Suppressor macrophage (primary cell): ENCODE results near the gene PLK5.
"Not testable (repeated sequence)": the region's sequence is repeated elsewhere in the genome, so short reads cannot be mapped to it uniquely, and the experiment has no call there.

ENCODE experiments used
- DNase-seq, 4 experiments: peaks; one replicate each; pipeline ENCODE4 v3.0.0-alpha.2; 2020 to 2022
- total RNA-seq, 17 experiments: gene quantifications; one replicate each; lab custom pipeline; 2026; ENCODE audit warnings: mixed read lengths in 6 of 17, inconsistent platforms in 3 of 17; lab: John Stamatoyannopoulos, UW

The PLK5 gene
- 0 to 2.8 (median 0) reads per million in 17 experiments for total RNA-seq

- peak in 1 of 4 experiments; percentile 24 for DNase-seq
These were observed at the start of gene PLK5 for GRCh38 chr19:1523412-1524286. Gene PLK5 (plus strand): TSS chr19:1524077. CDS start chr19:1526997, 2,920 bp downstream.

DNA sequence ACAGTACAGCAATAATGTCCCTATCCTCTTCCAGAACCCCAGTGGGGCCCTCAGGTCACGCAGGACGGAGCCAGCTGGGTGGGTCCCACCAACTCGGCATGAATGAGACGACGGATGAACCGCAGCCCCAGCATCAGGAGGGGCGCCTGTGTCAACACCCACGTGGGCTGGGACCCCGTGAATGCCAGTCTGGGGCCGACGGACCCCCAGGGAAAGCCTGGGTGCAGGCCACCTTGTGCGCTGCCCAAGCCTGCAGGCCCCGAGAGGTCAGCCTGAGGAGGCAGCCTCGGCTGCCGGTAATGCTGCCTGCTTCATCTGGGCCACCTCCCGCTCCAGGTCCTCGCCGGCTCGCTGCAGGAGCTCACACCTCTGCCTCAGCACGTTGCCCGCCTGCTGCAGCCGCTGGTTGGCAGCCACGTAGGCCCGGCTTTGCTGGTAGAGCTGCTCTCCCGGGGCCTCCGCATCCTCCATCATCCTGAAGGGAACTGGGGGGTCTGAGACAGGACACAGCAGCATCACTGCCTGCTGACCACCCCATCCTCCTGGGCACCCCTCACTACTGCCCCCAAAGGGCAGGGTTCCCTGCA lies 49.0 kb upstream of the PLK5 start:
- no peak for DNase-seq

GRCh38 chr19:1475751-1476437 lies 48.0 kb upstream of the PLK5 start:
- DNase-seq, result no peak

GRCh38 chr19:1477056-1477455 lies 46.8 kb upstream of the PLK5 start:
- DNase-seq, result not testable (repeated sequence)

- DNase-seq, result peak; percentile 96 to 98 (median 97)
These were observed 44.8 kb upstream of the PLK5 start, which contains the start of gene C19orf25 for GRCh38 chr19:1478934-1479707. Gene C19orf25 (minus strand): TSS chr19:1479215. CDS start chr19:1478903, 312 bp downstream.

DNA sequence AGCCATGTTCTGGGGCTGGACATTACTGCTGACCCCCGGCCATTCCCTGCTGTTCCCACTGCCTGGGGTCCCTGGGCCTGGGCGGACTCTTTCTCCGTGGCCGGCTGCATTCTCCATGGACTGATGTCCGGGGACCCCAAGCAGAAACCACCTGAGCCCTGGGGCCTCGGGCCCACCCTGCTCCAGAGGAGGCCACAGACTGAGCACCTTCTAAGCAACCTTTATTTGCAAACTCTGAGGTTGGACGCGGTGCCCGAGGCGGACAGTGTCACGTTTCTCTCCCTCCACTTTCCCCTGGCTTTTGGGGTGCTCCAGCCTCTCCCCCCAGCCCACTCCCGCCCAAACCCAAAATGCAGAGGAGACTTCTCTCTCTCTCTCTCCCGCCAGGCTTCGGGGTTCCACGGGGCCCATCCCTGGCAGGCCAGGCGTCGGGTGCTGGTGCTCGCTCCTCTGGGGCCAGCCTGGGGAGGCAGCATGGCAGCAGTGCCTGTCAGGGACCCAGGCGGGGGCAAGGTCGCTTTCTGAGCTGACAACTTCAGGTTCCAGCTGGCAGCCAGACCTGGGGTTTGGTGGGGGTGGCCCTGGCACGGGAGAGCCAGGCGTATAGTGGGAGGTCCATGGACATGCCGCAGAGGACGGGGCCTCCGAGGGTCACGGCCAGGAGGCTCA lies 42.5 kb upstream of the PLK5 start:
- no peak for DNase-seq

DNA sequence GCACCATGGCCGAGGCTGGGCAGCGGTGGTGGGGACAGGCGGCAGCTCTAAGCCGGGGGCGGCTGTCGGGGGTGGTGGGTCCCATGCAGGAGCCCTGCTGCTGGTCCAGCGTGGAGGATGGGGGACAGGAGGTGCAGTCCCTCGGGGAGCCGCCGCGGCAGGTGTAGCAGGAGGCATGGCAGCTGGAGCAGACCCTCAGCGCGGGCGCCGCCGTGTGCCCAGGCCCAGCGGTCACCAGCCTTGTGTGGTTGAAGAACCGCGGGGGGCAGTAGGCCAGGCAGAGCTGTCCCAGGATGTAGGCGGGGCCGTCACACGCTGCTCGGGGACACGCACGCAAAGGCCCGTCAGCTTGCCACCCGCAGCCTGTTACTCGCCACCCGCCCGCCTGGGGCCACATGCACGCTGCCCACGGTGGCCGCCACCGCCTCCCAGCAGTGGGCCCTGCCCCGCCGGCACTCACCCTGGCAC lies 42.0 kb upstream of the PLK5 start:
- DNase-seq, result no peak

DNA sequence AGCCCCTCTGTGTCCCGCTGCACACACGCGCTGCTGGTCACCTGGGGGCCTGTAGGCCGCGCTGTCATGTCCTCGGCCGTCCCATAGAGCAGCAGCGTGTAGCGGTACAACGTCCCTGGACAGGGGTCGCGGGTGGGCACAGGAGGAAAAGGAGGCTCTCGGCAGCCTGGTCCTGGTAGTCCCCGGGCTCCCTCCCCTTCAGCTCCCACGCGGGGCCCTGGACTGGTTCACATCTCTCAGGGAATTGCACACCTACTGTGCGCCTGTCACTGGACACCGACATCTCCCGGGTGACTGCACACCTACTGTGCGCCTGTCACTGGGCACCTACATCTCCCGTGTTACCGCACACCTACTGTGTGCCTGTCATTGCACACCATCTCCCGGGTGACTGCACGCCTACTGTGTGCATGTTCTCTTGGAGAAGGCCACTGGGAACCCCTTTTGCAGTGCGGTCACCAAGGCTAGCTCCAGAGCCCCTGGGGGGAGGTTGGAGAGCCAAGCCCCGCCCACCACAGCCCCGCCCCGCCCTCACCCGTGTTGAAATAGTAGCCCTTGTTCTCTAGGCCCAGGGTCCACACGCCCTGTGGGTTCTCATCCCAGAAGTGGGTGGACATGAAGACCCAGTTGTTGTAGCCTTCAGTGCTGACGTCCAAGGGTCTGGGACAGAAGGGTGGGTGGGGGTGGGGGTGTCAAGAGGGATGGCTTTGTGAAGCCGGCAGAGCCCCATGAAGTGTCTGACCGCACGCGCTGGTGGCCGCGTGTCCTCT lies 41.3 kb upstream of the PLK5 start:
- no peak for DNase-seq

DNA sequence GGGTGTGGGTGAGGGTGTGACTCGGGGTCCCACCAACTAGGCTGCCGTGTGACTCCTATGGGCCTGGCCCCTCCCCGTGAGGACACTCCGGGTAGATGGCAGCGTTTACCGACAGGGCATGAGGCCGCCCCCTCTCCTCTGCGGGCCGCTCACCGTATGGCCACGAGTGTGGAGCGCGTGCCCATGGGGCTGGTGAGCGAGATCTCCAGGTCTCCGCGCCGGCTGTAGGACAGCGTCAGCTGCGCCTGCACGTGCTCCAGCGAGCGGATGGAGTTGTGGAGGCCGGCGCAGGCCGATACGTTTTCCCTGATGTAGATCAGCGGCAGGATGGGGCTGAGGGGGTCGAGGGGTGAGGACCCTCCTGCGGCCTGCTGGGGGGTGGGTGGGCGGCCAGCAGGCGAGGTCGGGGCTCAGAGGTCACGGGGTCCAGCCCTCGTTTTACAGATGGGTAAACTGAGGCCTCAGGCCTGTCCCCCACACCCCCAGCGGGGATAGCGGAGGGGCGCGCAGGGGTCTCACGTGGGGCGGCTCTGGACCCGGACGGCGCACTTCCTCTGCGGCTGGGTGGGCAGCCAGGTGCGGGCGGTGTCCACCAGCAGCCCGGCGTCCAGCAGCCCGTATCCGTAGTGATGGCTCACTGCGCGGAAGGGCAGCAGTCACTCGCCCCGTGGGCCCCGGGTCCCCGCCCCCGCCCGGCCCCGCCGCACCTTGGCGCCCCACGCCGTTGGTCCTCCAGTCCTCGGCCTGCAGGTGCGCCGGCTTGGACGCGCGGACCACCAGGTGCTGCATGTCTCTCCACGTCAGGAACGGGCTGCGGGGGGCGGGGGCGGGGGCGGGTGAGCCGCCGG lies 40.5 kb upstream of the PLK5 start:
- no peak for DNase-seq

GRCh38 chr19:1483979-1484428 lies 39.9 kb upstream of the PLK5 start:
- no peak for DNase-seq

DNA sequence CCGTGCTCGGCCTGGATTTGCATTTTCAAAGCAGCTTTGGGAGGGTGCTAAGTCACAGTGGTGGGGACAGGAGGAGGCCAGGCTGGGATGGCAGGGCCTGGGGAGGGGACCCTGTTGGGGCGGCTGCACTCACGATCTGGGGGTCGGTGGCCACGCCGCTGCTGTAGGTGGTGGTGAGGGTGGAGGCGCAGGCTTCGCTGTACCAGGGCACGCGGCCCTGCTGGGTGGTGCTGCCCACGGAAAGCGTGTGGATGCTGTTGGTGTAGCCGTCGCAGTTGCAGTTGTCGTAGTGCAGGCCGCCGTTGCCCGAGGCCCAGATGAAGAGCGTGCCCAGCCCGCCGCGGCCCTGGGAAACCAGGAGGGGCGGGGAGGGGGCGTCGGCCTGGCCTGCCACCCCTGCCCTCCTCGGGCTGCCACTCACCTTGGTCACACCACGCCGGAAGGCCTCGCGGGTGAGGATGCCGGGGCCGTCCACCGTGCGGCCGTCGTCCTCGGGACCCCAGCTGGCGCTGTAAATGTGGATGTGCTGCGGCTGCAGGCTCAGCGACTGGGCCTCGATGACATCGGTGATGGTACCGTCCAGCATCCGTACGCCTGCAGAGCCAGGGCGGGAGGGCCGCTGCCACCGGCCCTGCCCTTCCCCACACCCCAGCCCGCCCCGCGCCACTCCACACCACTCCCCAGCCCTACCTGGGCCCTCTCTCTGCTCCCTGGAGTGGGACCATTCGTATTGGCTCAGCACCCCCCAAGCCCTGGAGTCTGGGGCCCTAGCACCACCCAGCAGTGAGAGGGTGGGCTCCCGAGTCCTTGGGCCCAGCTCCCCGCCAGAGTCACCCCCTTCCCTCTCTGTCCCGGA lies 36.9 kb upstream of the PLK5 start:
- no peak for DNase-seq

DNA sequence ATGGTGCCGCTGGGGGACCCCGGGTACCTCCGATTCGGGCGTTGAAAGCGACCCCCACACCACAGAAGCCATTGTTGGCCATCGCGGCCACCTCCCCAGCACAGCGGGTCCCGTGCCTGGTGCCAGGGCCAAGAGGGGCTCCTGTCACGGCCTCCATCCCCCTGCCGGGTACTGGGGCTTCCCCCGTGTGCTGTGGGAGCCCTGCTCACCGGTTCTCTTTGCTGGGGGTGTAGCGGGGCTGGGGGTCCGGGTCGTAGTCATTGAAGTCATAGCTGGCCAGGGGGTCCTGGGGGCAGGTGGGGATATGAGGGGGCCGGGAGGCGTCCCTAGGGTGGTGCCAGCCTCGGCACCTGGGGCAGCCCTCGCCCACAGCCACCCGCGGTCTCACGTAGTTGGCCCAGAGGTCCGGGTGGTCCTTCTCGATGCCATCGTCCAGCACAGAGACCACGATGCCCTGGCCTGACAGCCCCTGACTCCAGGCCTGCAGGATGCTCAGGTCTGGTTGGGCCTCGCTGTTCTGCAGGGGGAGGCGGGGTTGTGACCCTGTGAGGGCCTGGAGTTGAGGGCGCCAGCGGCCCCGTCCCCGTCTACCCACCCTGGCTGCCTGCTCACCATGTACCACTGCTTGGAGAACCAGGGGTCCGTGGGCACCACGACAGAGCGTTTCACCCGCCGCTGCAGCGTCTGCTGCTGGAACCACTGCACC lies 36.1 kb upstream of the PLK5 start:
- no peak for DNase-seq

GRCh38 chr19:1488282-1488601 lies 35.6 kb upstream of the PLK5 start:
- DNase-seq, result no peak

DNA sequence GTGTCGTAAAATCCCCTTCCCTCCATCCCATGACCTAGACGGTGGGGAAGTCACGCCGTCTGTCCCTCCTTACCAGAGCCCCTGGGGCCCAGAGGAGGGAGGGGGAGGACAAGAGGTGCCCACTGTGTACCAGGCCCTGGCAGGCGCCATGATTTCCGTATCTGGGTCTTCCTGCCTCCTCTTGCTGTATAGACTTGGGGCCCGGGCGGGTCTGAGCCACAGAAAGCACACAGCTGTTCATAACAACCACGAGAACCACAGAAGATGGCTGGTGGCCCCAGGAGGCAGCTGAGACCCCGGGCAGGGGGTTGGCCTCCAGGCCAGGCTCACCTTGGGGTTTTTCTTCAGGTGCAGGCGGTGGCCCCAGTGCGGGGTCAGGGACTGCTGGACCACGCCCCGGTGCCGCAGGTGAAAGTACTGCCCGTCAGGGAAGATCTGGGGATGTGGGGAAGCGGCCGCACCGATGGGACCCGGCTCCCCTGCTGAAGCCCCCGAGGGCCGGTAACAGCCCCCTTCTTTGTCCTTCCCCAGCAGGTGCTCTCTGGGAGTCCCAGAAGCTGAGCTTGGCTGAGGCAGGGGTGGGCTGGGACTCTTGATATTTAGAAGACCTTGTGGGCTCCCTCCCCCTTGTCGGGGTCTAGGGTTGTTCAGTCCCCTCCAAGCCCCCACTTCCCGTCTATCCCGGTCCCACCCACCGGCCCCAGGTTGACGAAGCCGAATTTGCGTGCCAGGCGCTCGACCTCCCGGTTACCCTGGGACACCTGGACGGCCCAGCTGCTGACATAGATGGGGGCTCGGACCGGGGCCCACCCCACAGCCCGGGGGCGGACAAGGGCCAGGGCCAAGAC lies 34.2 kb upstream of the PLK5 start:
- no peak for DNase-seq

GRCh38 chr19:1490311-1491113 lies 33.4 kb upstream of the PLK5 start, which contains the start of gene PCSK4:
Gene PCSK4 (minus strand): TSS chr19:1490350. CDS start chr19:1490346, 4 bp downstream.
- DNase-seq, result peak; percentile 98 to 99 (median 98)

GRCh38 chr19:1491114-1491848 lies 32.6 kb upstream of the PLK5 start, which contains the start of gene REEP6:
Gene REEP6 (plus strand): TSS chr19:1491181. CDS start chr19:1491270, 89 bp downstream.
- DNase-seq, result no peak
